H1 (cell line): ENCODE results near the gene ALDH1L2. TPM values are rescaled to one million over a fixed set of nuclear protein-coding genes. Genes with fewer than 3 reads are reported as not detected.
A peak's percentile ranks its signal among the peaks of the same experiment; 100 is the strongest.

Source experiments
- ASH2L ChIP-seq: fragments of 200-600, 300-600 bp; sonication (generic); IDR thresholded peaks from one replicate; pipeline ENCODE4 v1.7.1; 2017; ENCODE audit warnings: low read length
- CEBPB ChIP-seq: IDR thresholded peaks from 2 replicates; pipeline ENCODE4 v1.6.1; 2012; ENCODE audit warnings: low read depth, low read length
- CHD2 ChIP-seq: IDR thresholded peaks from 2 replicates; pipeline ENCODE4 v1.6.1; 2012; ENCODE audit warnings: low read length, improper control_type of control experiment
- EP300 ChIP-seq, 2 experiments: IDR thresholded peaks; 1 replicate in 1 of 2; 2 replicates in 1 of 2; pipeline ENCODE4 v1.6.1; 2011 to 2012; ENCODE audit warnings: low read depth in 2 of 2, low read length in 2 of 2, mild to moderate bottlenecking in 2 of 2, borderline replicate concordance in 1 of 2, inconsistent platforms in 1 of 2, moderate library complexity in 1 of 2
- EZH2 ChIP-seq: fragments of 200-600 bp; sonication (generic); IDR thresholded peaks from 2 replicates; pipeline ENCODE4 v1.7.1; 2012; ENCODE audit warnings: low read depth, mild to moderate bottlenecking, moderate library complexity, low read length, inconsistent platforms; ENCODE audit not compliant: severe bottlenecking
- GABPA ChIP-seq: IDR thresholded peaks from 2 replicates; pipeline ENCODE4 v1.6.1; 2011; ENCODE audit warnings: mild to moderate bottlenecking, low read length, moderate library complexity, borderline replicate concordance; ENCODE audit not compliant: insufficient read depth
- KDM1A ChIP-seq: fragments of 200-600, 300-600 bp; sonication (generic); IDR thresholded peaks from 2 replicates; pipeline ENCODE4 v1.7.1; 2016; ENCODE audit warnings: mild to moderate bottlenecking, low read length, borderline replicate concordance
- KDM4A ChIP-seq: IDR thresholded peaks from one replicate; pipeline ENCODE4 v1.7.1; 2012; ENCODE audit warnings: low read depth, mild to moderate bottlenecking, moderate library complexity, low read length, inconsistent platforms; ENCODE audit not compliant: severe bottlenecking
- MAFK ChIP-seq: IDR thresholded peaks from 2 replicates; pipeline ENCODE4 v1.6.1; 2012; ENCODE audit warnings: low read depth, mild to moderate bottlenecking, improper control_type of control experiment, low read length
- RNF2 ChIP-seq: fragments of 200-900, 300-1000 bp; sonication (generic); IDR thresholded peaks from 2 replicates; pipeline ENCODE4 v1.7.1; 2016; ENCODE audit warnings: borderline replicate concordance, low read depth, mild to moderate bottlenecking, antibody characterized with exemption, low read length; ENCODE audit not compliant: poor library complexity, severe bottlenecking; ENCODE audit errors: missing control alignments
- SAP30 ChIP-seq: fragments of 300-600 bp; sonication (generic); IDR thresholded peaks from 2 replicates; pipeline ENCODE4 v1.7.1; 2012; ENCODE audit warnings: low read length, moderate library complexity, mild to moderate bottlenecking, inconsistent platforms; ENCODE audit not compliant: insufficient read depth, insufficient replicate concordance
- ZNF274 ChIP-seq: IDR thresholded peaks from 2 replicates; pipeline ENCODE4 v1.7.0; 2012; ENCODE audit warnings: low read length, borderline replicate concordance; ENCODE audit errors: extremely low read depth
- polyA plus RNA-seq, 7 experiments: library from polyadenylated mRNA; depleted of rRNA in 3 of 7; stranded (reverse) in 5 of 7; unstranded in 2 of 7; fragments of >200 nt in 5 of 7; fragments of 200-250 nt in 2 of 7; gene quantifications; 1 replicate in 5 of 7; 2 replicates in 1 of 7; 4 replicates in 1 of 7; pipeline versions ENCODE4 v1.2.1 to v1.2.3, GENCODE V29; 2011 to 2013; ENCODE audit warnings: missing spikeins in 2 of 7, mixed read lengths in 2 of 7
- total RNA-seq: library from RNA; stranded (reverse); fragmentation: NEBNext Ultra II Directional; extraction: Animal tissue kit (Norgen Biotek cat#: 25700); gene quantifications from 2 replicates; pipeline ENCODE4 v1.2.1, GENCODE V29; 2021
- TF ChIP-seq, protein P1 (sequence below): IDR thresholded peaks from 2 replicates; pipeline ENCODE4 v1.6.1; 2012; ENCODE audit warnings: inconsistent platforms

ALDH1L2 gene
- total and polyA plus RNA-seq, 2 of the 8 experiments (the other 6 are each of a cell fraction or from before 2014, with no cell fraction given): 3.7 to 7.2 TPM

DNA sequence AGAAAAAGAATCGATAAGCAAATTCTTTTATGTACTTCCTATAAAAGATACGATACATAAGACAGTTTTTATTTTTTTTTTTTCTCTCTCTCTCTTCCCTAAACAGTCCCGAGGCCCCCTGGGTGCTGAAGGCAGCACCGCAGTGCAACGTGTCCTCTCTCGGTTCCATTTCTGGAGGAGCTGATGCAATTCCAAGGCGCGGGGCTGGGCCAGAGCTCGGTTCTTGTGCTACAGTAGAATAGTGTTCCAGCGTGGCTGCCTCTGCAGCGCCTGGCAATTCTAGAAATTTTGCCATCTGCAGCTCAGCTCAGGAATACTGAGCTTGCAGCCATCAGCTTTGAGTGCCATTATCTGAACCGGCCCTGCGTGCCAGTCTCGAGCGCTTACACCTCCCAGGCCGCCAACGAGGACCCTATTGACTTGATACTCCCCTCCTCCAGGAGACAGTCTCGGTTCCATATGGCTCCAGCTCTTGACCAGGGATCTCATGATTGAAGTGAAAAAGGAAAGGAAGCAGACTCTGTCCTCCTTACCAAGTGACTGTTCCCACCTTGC, 630 bp downstream of the ALDH1L2 start (continued):
- TF ChIP-seq RNF2 (no peak), MAFK (no peak), ASH2L (no peak), CHD2 (no peak), ZNF274 (no peak), EZH2 (no peak), CEBPB (0 out of 2 replicates have a peak, but pooled peaks have one; percentile 40), GABPA (no peak), EP300 (IDR thresholded peaks at IDR 0.05; ENCODE audit: borderline replicate concordance in 1 of 2, low read depth in 2 of 2, low read length in 2 of 2) (no peak), SAP30 (no peak), KDM1A (no peak), KDM4A (no peak)
- TF ChIP-seq, protein P1, sequence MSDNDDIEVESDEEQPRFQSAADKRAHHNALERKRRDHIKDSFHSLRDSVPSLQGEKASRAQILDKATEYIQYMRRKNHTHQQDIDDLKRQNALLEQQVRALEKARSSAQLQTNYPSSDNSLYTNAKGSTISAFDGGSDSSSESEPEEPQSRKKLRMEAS: peak; percentile 36; the same call in 1 of the 2 replicates
